NOMO-1 (cell line): ENCODE data around the gene ZNF343.

Experiments
- DNase-seq, 2 experiments: peaks; one replicate each; lab custom pipeline; 2025; ENCODE audit not compliant: unreplicated experiment in 2 of 2; lab: John Stamatoyannopoulos, UW

Gene ZNF343

DNA sequence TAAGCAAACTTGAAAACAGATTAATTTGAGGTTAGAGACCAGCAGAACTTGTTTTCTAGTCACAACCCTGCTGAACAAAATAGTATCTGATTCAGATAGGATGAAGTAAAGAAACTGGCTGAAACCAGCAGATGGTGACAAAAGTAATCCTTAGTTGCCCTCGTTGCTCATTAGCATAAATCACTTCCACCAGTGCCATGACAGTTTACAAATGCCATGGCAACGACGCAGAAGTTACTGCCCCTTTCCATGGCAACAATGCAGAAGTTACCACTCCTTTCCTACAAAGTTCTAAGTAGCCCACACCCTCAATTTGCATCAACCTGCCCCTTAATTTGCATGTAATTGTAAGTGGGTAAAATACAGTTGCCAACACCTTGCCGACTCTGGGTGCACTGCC lies 61.9 kb downstream of the ZNF343 start:
- DNase-seq: peak; percentile 14 to 34
